Stimulated activated CD4-positive, alpha-beta T cell treated with anti-CD3 and anti-CD28 coated beads, TNF-alpha, amount 100 ng/mL, for 1 hour (primary cell): ENCODE data around the gene KLHL34.

ENCODE experiments used
- DNase-seq, 3 donors: peaks; one replicate each; pipeline ENCODE4 v3.0.0-alpha.2; 2020; ENCODE audit warnings: low read depth in 3 of 3, low spot score in 1 of 3

The KLHL34 gene

DNA sequence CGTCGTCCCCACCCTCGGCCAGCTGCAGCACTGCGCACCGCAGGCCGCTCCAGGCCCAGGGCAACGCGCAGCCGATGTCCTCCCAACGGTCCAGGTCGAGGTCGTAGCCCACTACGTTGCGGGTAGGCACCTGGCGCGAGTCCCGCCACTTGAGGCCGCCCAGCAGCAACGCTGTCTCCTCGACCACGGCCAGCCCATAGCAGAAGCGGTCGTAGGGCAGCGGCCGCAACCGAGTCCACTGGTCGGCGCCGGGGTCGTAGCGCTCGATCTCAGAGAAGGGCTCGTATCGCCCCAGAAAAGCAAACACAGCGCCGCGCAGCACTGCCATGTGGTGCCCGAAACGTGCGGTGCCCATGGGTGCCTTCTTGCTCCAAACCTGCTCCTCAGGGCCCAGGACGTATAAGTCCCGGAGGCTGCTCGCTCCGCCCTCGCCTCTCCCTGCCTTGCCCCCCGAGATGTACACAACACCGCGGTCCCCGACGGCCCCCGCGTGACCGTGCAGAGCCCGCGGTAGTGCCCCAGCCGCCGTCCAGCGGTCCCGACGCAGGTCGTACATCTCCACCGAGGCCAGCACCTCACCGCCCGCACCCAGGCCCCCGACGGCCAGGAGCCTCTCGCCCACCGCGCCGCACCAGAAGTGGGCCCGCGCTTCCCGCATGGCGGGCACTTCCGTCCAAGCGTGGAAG, 2.1 kb downstream of the KLHL34 start:
- no peak for DNase-seq

DNA sequence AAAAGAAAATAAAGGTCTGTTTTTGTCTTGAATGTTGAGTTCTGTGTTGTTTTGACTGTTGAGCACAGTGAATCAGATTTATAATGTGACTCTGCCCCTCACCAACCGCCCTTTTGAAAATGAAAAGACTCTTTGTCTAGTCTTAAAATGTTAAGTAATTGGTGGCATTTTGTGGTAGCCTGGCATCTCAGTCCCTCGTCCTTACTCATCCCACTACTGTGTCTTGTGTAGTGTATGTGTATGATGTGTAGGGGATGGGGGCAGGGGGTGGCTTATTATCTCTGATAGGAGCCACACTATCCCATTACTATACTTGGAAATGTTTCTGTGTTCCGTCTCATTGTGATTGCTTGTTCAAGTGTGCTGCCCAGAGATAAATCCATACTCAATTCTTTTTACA, 12.2 kb downstream of the KLHL34 start:
- DNase-seq, result no peak

DNA sequence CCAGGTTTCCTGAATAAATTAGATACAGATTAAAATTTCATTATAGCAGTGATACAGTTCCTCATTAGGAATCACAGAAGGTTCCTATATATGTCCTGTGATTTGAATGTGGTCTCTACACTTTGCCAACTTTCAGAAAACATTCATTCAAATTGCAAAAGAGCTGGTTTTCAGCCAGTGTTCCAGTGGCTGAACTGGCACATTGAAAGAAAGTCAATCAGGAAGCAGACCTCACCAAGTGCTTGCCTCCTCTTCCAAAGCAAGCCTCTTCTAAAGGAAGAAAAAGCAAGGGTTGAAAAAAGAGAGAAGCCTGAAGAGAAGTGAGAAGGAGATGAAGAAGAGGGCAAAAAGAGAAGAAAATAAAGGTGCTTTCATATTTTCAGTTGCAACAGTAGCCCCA, 12.7 kb downstream of the KLHL34 start:
- DNase-seq, result no peak

DNA sequence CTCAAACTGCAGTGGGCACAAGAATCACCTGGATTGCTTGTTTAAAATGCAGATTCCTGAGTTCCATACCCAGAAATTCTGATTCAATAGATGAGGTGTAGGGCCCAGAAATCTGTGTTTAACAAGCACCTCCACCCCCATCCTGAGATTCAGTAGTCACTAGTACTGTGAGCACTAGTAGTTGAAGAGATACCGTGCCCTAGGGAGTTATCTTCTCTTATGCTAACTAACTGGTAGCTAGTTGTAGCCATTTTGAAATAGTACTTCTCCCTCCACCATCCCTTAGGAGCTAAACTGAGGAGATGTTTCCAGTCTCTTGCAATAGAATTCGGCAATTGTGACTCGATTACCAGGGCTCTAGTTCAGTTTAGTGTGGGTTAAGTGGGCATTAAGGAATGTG, 18.4 kb downstream of the KLHL34 start:
- DNase-seq, result no peak

DNA sequence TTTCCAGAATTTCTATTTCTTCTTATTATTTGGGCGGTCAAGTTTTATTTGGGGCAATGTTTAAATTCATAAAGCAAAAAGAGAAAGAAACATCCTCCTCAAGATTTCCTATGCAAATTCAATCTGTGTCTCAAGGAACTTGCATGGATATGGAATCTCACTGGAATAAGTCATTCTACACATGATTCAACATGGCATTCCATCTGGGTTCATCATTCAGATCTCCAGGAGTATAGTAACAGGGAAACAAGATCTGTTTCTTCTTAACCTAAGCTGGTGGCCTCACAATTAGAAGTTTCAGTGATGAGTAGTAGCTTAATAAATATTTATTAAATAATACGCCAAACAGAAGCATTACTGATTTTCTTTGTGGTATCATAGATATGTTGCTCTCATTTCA, 19.8 kb downstream of the KLHL34 start:
- no peak for DNase-seq

DNA sequence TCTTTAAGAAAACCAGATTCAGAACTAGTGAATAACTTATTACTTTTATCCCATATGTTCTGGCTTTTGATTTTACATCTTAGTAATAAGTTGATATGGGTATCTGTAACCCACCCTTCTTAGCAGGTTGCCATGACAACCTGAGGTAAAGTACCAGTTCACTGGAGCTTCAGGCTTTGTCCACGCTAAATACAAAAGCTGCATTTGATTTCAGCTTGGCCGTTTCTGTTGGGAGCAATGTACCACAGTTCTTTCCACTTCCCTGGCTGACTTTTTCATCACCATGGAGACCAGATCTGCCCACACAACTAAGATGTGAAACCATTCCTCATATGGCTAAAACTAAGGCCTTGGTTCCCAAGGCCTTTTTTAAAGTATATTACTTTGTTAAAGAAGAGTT, 26.1 kb downstream of the KLHL34 start:
- no peak for DNase-seq

DNA sequence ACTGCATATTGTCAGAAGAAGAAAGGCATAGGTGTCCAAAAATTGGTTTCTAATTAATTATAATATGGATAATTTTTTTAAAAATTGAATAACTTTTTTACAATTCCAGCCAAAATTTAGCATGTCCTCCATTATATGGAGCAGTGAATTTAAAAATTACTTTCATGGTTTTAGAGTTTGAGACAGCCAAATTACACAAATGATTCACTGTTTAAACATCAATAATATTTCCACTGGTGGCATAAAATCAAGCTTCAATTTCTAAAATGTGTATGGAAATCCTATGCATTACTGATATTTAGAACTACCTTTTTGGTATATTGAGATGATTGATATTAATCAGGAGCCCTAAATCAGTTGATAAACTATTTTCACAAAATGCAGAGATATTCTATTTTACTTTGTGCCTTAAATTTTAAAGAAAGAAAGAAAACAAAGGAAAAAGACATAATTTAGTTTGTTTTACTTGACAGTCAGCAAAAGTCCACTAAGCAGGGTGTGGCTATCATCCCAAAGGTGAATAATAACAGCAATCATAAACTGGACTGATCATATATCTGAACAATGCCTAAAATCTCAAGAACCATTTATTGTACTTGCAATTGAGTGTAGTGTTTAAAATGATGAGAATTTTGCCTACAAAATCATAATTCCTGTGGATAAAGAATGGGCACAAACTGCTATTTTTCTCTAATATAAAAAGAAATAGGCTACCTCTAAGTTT, 34.2 kb downstream of the KLHL34 start:
- no peak for DNase-seq

DNA sequence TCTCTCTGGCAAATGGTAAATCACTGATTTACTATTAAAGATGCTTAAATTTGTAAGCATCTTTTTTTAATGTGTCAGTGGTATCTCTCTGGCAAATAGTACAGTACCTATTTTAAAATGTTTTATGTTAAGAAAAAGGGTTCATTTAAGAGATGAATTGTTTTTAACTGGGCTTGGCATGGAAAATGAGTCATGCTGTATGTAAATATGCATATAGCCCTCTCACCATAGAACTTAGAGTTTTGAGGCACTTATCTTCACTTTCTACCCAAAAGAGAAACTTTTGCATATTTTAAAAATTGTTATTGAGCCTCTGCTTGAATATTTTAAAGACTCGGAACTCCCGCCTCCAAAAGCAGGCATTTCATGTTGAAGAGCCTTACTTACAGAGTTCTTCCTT, 37.9 kb downstream of the KLHL34 start:
- DNase-seq, result no peak

DNA sequence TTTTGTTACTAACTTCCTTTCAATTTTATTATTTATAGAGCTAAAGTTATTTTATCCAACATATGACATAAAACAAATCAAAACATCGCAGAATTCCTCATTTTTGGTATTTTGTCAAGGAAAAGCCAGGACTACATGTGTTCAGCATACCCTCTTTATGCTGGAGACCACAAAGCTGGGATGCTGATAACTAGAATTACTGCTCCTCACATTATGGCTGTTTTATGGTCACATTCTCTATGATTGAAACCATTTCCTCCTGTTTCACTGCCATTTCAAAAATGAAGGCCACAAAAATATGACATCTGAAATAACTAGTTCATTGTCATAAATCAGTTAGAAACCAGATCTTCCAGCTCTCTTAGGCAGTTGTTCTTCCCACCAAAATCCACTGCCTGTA, 41.7 kb downstream of the KLHL34 start:
- DNase-seq, result no peak

DNA sequence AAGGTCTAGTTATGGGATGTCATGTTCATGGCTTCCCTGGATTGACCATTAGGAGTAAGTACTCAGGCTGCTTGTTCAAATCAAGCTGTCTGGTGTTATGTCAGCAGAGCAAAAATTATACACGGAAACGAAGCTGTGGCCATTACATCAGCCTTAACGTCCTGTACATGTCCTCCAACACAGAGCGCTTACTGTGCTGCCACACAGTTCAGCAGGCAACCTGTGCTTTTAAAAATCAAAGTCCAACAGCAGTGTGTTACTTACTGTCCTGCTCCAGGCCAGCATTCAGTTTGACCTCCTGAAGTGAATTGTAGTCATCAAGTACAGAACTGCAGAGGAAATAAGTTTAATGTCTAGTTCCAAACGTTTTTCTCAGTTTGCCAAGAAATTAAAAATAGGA, 46.0 kb downstream of the KLHL34 start:
- no peak for DNase-seq

DNA sequence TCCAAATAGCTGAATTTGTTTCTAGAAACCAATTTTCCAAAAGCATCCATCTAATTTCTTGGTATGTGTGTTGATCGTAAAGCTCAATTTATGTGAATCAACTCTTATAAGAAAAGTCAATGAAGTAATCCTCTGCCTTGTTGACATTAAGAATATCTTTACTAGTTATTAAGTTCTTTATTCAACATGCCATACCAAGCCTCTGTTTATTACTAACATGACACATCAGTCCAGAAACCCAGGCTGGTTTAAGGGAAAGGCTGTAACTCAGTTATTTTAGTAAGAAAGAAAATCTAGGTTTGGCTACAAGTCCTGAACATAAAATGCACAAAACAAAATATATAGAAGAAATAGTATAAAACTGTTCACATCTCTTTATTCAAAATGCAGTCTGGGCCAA, 48.0 kb downstream of the KLHL34 start:
- DNase-seq, result no peak

DNA sequence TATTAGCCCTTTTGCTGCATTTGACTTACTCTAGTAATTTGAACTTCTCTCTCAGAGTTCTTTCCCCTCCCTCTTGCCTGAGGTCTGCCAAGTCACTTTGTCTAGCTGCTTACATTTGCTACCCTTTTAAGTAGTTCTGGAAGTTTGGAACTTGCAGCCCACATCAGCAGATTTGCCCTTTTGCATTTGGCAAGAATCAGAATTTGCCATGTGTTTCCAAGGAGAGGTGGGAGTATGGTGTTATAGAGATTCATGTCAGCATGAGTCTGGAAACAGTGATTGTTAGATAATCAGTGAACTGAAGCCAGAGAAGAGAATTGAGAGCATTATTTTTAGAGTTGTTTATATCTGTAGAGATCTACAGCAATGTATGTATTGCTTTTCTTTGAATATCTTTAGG, 52.1 kb downstream of the KLHL34 start:
- no peak for DNase-seq
